HG03378 (cell line): ENCODE results near the gene BANP.
"Not testable (repeated sequence)": the region's sequence is repeated elsewhere in the genome, so short reads cannot be mapped to it uniquely, and the experiment has no call there.

ENCODE experiments used
- ATAC-seq: cut with Tn5 transposase; IDR thresholded peaks from one replicate; pipeline ENCODE4 v1.9.1; 2021; ENCODE audit warnings: mild to moderate bottlenecking, moderate library complexity; ENCODE audit not compliant: unreplicated experiment

The BANP gene

GRCh38 chr16:87990254-87990653, 39.0 kb downstream of the BANP start:
- not testable (repeated sequence) for ATAC-seq

- not testable (repeated sequence) for ATAC-seq
Measured at GRCh38 chr16:87992142-87992541, 40.9 kb downstream of the BANP start.

- no peak for ATAC-seq
Measured at GRCh38 chr16:87993901-87994300, 42.7 kb downstream of the BANP start.

DNA sequence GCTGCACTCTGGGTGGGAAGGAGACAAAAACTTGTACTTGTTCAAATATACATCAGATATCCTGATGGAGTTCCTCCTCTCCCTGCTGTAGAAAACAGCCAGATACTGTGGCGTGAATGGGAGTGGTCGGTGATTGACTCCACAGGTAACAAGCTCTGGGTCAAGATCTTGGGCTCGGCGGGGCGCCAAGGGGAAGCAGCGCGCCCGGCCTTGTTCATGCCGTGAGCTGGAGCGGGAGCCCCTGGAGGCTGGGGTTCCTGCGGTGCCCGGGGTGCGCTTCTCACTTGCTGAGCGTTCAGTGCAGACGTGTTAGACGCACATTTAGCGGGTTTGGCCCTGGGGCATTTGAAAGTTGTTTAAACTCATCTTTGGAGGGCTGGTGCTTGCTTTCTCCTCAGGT, 44.4 kb downstream of the BANP start:
- no peak for ATAC-seq

GRCh38 chr16:87996962-87997880, 46.0 kb downstream of the BANP start:
- ATAC-seq, result no peak

GRCh38 chr16:87998184-87998793, 47.1 kb downstream of the BANP start:
- ATAC-seq, result not testable (repeated sequence)

DNA sequence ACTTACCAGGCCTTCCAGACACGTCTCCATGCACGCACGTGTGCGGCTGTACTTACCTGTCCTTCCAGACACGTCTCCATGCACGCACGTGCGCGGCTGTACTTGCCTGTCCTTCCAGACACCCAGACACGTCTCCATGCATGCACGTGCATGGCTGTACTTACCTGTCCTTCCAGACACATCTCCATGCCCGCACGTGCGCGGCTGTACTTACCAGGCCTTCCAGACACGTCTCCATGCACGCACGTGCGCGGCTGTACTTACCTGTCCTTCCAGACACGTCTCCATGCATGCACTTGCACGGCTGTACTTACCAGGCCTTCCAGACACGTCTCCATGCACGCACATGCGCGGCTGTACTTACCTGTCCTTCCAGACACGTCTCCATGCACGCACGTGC, 47.8 kb downstream of the BANP start:
- not testable (repeated sequence) for ATAC-seq

GRCh38 chr16:88002211-88002610, 51.0 kb downstream of the BANP start:
- ATAC-seq, result no peak

GRCh38 chr16:88002749-88003148, 51.5 kb downstream of the BANP start:
- no peak for ATAC-seq

DNA sequence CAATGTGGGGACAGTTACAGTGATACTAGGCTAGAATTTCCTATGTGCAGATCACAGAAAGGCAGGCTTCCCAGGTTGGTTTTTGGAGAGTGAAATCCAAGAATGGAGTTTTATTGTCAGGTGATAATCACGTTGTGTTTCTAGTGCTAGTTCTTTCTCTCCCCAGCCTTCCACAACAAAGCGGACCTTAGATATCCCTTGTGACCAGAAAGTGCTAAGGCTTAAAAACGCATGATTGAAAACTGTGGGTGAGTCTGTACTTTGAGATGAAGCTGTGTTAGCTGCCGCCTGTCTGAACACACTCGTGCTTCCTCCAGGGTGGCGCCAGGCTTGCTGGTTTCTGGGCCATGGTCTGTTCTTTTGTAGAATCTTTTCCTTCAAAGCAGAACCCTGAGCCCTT, 52.1 kb downstream of the BANP start:
- no peak for ATAC-seq

DNA sequence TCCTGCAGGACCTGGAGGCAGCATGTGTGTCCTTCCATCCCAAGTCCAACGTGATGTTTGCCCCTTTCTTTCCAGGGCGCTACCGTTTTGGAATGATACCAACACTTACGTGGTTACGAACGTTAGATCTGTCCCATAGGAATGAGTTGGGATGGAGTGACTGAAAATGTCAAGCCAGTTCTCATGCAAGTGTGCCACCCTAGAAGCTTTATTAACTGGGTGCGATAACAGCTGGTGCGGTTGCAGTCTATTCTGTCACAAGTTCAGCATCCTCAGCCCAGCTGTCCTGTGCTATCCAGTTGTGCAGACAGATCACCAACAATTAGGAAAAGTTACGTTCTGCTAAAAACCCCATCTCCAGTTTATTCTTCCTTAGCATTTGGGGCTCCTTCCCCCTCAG, 52.5 kb downstream of the BANP start:
- no peak for ATAC-seq

DNA sequence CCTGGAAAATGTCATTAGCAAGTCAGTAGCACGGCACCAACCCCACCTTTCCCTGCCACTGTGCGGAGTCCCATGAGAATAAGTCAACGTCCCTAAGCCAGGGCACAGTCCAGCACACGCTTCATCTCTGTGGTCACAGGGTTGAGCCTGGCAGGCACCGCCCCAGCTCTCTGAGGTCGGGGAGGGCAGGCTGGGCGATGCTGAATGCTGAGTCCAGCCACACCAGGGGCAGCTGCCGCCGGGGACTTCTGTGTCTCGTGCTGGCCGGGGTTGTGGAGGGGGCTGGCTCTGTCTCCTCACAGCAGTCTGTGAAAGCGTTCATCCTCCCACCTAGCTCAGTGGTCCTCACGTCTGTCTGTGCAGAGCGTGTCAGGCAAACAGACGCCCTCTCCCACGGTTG, 53.2 kb downstream of the BANP start:
- no peak for ATAC-seq

GRCh38 chr16:88005181-88005581, 53.9 kb downstream of the BANP start:
- no peak for ATAC-seq

DNA sequence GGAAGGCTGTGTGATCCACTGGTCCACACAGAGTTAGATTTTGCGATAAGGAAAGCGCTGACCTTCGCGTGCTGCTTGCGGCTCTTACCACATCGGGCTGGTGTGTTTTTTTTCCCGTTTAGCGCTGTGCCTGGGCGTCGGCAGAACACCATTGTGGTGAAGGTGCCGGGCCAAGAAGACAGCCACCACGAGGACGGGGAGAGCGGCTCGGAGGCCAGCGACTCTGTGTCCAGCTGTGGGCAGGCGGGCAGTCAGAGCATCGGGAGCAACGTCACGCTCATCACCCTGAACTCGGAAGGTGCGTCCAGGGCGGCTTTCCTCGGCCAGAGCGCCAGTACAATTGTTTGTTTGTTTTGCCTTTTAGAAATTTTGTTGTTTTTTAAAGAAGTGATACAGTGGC, 54.7 kb downstream of the BANP start:
- no peak for ATAC-seq

DNA sequence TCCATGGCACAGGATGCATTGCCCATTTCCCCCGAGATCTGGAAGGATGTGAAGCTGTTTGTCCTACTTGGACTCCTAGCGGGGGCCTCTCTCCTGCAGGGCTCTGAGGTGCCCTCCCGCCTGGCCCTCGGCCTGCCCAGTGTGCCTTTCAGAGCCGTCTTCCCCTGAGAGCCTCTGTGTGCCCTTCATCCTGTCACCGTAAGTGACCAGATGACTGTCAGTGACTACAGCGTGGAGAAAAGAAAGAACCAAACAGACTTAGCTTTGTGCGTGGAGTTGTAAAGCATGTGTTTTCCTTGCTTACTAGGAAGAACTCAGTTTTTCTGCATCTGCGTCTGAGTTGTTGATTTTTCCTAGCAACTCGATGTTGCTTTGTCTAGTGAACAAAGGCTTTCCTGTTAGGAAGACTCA, 56.1 kb downstream of the BANP start:
- ATAC-seq, result no peak

- no peak for ATAC-seq
Measured at GRCh38 chr16:88008840-88009239, 57.6 kb downstream of the BANP start.

DNA sequence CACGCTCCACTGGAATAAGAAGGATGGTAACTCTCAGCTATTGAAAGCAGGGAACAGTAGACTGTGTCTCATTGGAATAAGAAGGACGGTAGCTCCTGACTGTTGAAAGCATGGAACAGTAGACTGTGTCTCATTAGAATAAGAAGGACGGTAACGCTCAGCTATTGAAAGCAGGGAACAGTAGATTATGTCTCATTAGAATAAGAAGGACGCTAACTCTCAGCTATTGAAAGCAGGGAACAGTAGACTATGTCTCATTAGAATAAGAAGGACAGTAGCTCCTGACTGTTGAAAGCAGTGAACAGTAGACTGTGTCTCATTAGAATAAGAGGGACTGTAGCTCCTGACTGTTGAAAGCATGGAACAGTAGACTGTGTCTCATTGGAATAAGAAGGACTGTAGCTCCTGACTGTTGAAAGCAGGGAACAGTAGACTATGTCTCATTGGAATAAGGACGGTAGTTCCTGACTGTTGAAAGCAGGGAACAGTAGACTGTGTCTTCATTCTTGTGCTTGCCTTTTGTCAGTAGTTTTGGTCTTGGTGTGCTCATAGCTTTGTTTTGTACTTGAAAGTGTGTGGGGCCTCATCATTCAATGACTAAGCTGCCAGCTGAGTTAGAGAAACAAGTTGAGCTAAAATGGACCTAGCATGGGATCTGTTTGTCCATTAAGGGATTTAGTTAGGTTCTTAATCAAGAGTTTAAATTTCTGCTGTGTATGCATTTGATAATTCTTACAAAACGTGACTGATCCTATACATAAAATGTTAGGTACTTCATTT, 58.5 kb downstream of the BANP start:
- no peak for ATAC-seq

GRCh38 chr16:88010343-88010967, 59.2 kb downstream of the BANP start:
- no peak for ATAC-seq

GRCh38 chr16:88010968-88011483, 59.8 kb downstream of the BANP start:
- no peak for ATAC-seq

DNA sequence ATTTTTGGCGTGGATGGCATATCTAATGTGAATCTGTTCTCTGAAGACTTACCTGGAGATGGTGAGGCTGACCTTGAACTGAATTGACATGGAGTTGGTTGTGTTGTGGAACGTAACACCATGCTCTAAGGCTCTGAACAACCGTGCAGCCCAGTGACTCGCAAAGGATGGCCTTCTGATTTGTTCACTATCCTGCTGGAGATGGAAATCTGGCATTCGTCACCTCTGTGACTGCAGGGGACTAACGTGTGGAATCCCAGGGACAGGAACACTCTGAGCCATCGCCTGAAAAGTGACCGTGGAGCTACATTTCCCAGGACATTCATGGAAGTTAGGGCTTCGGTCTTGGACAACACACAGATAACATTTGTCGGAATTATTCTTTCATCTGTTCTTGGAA, 61.1 kb downstream of the BANP start:
- no peak for ATAC-seq

DNA sequence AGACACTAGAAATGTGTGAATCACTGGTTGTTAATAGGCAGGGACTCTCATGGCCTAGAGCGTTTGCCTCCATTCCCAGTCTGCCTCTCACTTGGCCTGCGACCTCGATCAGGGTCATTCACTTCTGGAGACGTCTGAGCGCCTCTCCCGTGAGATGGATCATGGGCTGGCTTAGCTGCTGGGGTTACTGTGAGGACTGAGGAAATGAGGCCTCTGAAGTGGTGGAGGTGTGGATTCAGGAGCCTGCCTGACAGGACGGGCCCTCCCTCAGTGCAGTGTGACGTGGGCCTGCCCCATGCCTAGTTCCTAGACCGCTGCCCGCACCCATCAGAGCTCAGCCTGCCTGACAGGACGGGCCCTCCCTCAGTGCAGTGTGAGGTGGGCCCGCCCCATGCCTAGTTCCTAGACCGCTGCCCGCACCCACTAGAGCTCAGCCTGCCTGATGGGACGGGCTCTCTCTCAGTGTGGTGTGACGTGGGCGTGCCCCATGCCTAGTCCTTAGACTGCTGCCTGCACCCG, 61.9 kb downstream of the BANP start:
- ATAC-seq, result no peak
